Esophagus squamous epithelium (tissue), 5 donors: Measurements from ENCODE around the gene FRMD5. TPM values are rescaled to one million over a fixed set of nuclear protein-coding genes. Genes with fewer than 3 reads are reported as not detected.
"Not testable (repeated sequence)": the region's sequence is repeated elsewhere in the genome, so short reads cannot be mapped to it uniquely, and the experiment has no call there.

Source experiments
- DNase-seq: peaks from one replicate; lab custom pipeline; 2025; lab: John Stamatoyannopoulos, UW
- H3K27ac ChIP-seq, 4 donors: fragments of 200-600 bp; sonication (generic); one replicate each; pipeline ENCODE4 v1.5.1; 2016 to 2019; ENCODE audit warnings: mild to moderate bottlenecking in 1 of 4
- H3K27me3 ChIP-seq, 4 donors: fragments of 200-600 bp; sonication (generic); 1 replicate in 3 of 4; 2 replicates in 1 of 4; pipeline versions ENCODE4 v1.5.1 to v1.6.0; 2017 to 2021; ENCODE audit warnings: antibody characterized with exemption in 1 of 4
- H3K36me3 ChIP-seq, 3 donors: fragments of 200-600 bp; sonication (generic); one replicate each; pipeline ENCODE4 v1.5.1; 2016 to 2019
- H3K4me1 ChIP-seq, 3 donors: fragments of 200-600 bp; sonication (generic); one replicate each; pipeline ENCODE4 v1.5.1; 2017 to 2019
- H3K4me3 ChIP-seq, 4 donors: fragments of 200-600 bp; sonication (generic); 1 replicate in 3 of 4; 2 replicates in 1 of 4; pipeline ENCODE4 v1.5.1; 2016 to 2019; ENCODE audit warnings: mild to moderate bottlenecking in 2 of 4, moderate library complexity in 1 of 4
- H3K9me3 ChIP-seq, 3 donors: fragments of 200-600 bp; sonication (generic); one replicate each; pipeline ENCODE4 v1.5.1; 2016 to 2019
- CTCF ChIP-seq, 6 experiments: fragments of 450-650 bp in 4 of 6; fragments of 200-600 bp in 2 of 6; sonication (generic) in 2 of 6; IDR thresholded peaks; one replicate each; pipeline ENCODE4 v1.5.1; 2016 to 2019; ENCODE audit warnings: antibody characterized with exemption in 6 of 6, mild to moderate bottlenecking in 4 of 6, moderate library complexity in 4 of 6
- POLR2A ChIP-seq, 4 donors: fragments of 450-650 bp; IDR thresholded peaks; one replicate each; pipeline ENCODE4 v1.6.1; 2017; ENCODE audit warnings: antibody characterized with exemption in 4 of 4, mild to moderate bottlenecking in 4 of 4, moderate library complexity in 3 of 4
- WGBS, 2 donors: methylation state at CpG; one replicate each; pipeline ENCODE4 v1.1.5; 2018; 5-methylcytosine and 5-hydroxymethylcytosine counted together
- intact Hi-C: fragments of 100-400 bp; cut with DNase I; formaldehyde crosslinking; loops from one replicate; pipeline ENCODE4 v1.15.0; 2022
- total RNA-seq, 4 donors: library from RNA; depleted of rRNA; stranded (reverse); fragments of >200 nt; gene quantifications; one replicate each; pipeline ENCODE4 v1.1.0, GENCODE V29; 2016
- donor health status: DM: yes; HTN: yes; CAD: no.

Gene FRMD5
- under 1 TPM in 1 of 4 donors, not detected in 3; 0.19 TPM for total RNA-seq

- no peak within 1 kb of the TSS for H3K27ac ChIP-seq
- H3K4me1 ChIP-seq = peaks cover 7 to 24% (median 18%) of the 10 kb centered on the region in 3 donors
- intact Hi-C loops = no loop called here
- peaks cover 0 to 86% (median 6%) of the 10 kb centered on the region in 4 donors for H3K27me3 ChIP-seq
- no peaks in the 10 kb centered on the region for H3K36me3 ChIP-seq
- H3K9me3 ChIP-seq = no peaks in the 10 kb centered on the region
- DNase-seq = peak; percentile 20
- peak within 1 kb of the TSS; percentile 42 to 64 (median 48) for H3K4me3 ChIP-seq
- TF ChIP-seq CTCF (IDR thresholded peaks at IDR 0.05) (peak in 4 of 6 experiments; percentile 10 to 35 (median 24)), POLR2A (IDR thresholded peaks at IDR 0.05) (no peak)
- 0% methylated on average over 13 of the region's 43 CpGs; no CpG with 5 or more reads in 1 of the 2 donors for whole genome bisulfite sequencing, 2 donors
Observed at GRCh38 chr15:44195151-44195740, at the start of gene FRMD5. Gene FRMD5 (minus strand): TSS chr15:44195271.

GRCh38 chr15:44243829-44244228 lies 48.8 kb upstream of the FRMD5 start:
- H3K36me3 ChIP-seq = no peaks in the 10 kb centered on the region
- intact Hi-C loops = no loop called here
- peaks cover 0 to 44% (median 0%) of the 10 kb centered on the region in 4 donors for H3K27me3 ChIP-seq
- peaks cover 0 to 3% (median 0%) of the 10 kb centered on the region in 3 donors for H3K4me1 ChIP-seq
- H3K9me3 ChIP-seq = no peaks in the 10 kb centered on the region
- DNase-seq = no peak
- TF ChIP-seq POLR2A (IDR thresholded peaks at IDR 0.05) (no peak), CTCF (IDR thresholded peaks at IDR 0.05) (no peak)
- H3K4me3 ChIP-seq = no peak overlapping the region
- no peak overlapping the region for H3K27ac ChIP-seq
- WGBS, 2 donors = 79 to 100% methylated on average over 1 to 3 of the region's 3 CpGs

- Histone ChIP-seq H3K4me1 (peaks cover 0 to 3% (median 0%) of the 10 kb centered on the region in 3 donors), H3K27ac (no peak overlapping the region), H3K36me3 (no peaks in the 10 kb centered on the region), H3K4me3 (no peak overlapping the region), H3K9me3 (no peaks in the 10 kb centered on the region), H3K27me3 (peaks cover 0 to 45% (median 0%) of the 10 kb centered on the region in 4 donors)
- intact Hi-C loops = no loop called here
- WGBS, 2 donors = 40 to 71% methylated on average over 1 of the region's 1 CpG
- DNase-seq = no peak
- no peak for TF ChIP-seq POLR2A (IDR thresholded peaks at IDR 0.05)
Observed at GRCh38 chr15:44243141-44243540, 48.1 kb upstream of the FRMD5 start.

GRCh38 chr15:44231842-44232241 lies 36.8 kb upstream of the FRMD5 start:
- Histone ChIP-seq H3K4me3 (no peak overlapping the region), H3K9me3 (no peaks in the 10 kb centered on the region), H3K27ac (no peak overlapping the region), H3K36me3 (no peaks in the 10 kb centered on the region), H3K4me1 (peaks cover 0 to 14% (median 0%) of the 10 kb centered on the region in 3 donors), H3K27me3 (peaks cover 0 to 71% (median 1%) of the 10 kb centered on the region in 4 donors)
- intact Hi-C loops = no loop called here
- 14 to 15% methylated on average over 1 of the region's 1 CpG for WGBS, 2 donors
- no peak for DNase-seq
- TF ChIP-seq CTCF (IDR thresholded peaks at IDR 0.05) = no peak
- no peak for TF ChIP-seq POLR2A (IDR thresholded peaks at IDR 0.05)

GRCh38 chr15:44229301-44229700 lies 34.2 kb upstream of the FRMD5 start:
- Histone ChIP-seq H3K27me3 (peaks cover 0 to 71% (median 0%) of the 10 kb centered on the region in 4 donors), H3K4me1 (peaks cover 0 to 14% (median 0%) of the 10 kb centered on the region in 3 donors)
- H3K4me3 ChIP-seq, H3K36me3 ChIP-seq, intact Hi-C loops, H3K27ac ChIP-seq, DNase-seq, H3K9me3 ChIP-seq: not testable (repeated sequence)
- WGBS, 2 donors = 67 to 76% methylated on average over 1 to 3 of the region's 4 CpGs

- Histone ChIP-seq H3K4me3 (no peak overlapping the region), H3K27me3 (peaks cover 0 to 69% (median 0%) of the 10 kb centered on the region in 4 donors), H3K36me3 (no peaks in the 10 kb centered on the region), H3K27ac (no peak overlapping the region), H3K4me1 (peaks cover 0 to 14% (median 0%) of the 10 kb centered on the region in 3 donors), H3K9me3 (peaks cover 0 to 3% (median 0%) of the 10 kb centered on the region in 3 donors)
- TF ChIP-seq CTCF (IDR thresholded peaks at IDR 0.05) (no peak), POLR2A (IDR thresholded peaks at IDR 0.05) (no peak)
- intact Hi-C loops = no loop called here
- no peak for DNase-seq
Observed at GRCh38 chr15:44227584-44227983, 32.5 kb upstream of the FRMD5 start.

- intact Hi-C loops = not testable (repeated sequence)
- 91 to 96% methylated on average over 4 of the region's 4 CpGs for WGBS, 2 donors
Observed at GRCh38 chr15:44227001-44227400, 31.9 kb upstream of the FRMD5 start.

More at GRCh38 chr15:44227001-44227400, 31.9 kb upstream of the FRMD5 start:
- not testable (repeated sequence) for H3K27ac ChIP-seq, DNase-seq, H3K4me1 ChIP-seq, H3K9me3 ChIP-seq, H3K4me3 ChIP-seq, H3K36me3 ChIP-seq
- peaks cover 0 to 73% (median 0%) of the 10 kb centered on the region in 4 donors for H3K27me3 ChIP-seq
